ENCODE data around the gene OLIG1. TPM values are rescaled to one million over a fixed set of nuclear protein-coding genes. Genes with fewer than 3 reads are reported as not detected.

Gene OLIG1
- total and polyA plus RNA-seq, 2 of the 4 experiments (the other 2 are of a cell fraction), result not detected

- Histone ChIP-seq H2BK5ac (ENCODE audit: low read depth, low read length, poor library complexity, severe bottlenecking) (no peak overlapping the region), H2BK20ac (ENCODE audit: low read depth, low read length) (no peak overlapping the region), H4K20me1 (ENCODE audit: insufficient read depth, low read length) (no peaks in the 10 kb centered on the region), H3K4me3 (ENCODE audit: insufficient read depth, low read depth, low read length) (no peak overlapping the region), H3K4ac (ENCODE audit: low read depth, low read length) (no peak overlapping the region), H3K9ac (ENCODE audit: low read depth, low read length) (no peak overlapping the region), H4K5ac (ENCODE audit: low read depth, low read length) (no peak overlapping the region), H3K4me2 (ENCODE audit: low read depth, low read length) (no peak overlapping the region), H2AK9ac (replicated peaks; ENCODE audit: low read depth, low read length, poor library complexity) (no peak overlapping the region), H2AFZ (replicated peaks; ENCODE audit: low read length, poor library complexity) (no peak overlapping the region), H3K18ac (ENCODE audit: low read depth, low read length) (no peak overlapping the region), H2BK15ac (ENCODE audit: low read depth, low read length) (no peak overlapping the region), H4K8ac (ENCODE audit: low read depth in 2 of 2, low read length in 2 of 2) (no peak overlapping the region), H3K9me1 (ENCODE audit: insufficient read depth, low read length) (no peaks in the 10 kb centered on the region), H2BK120ac (ENCODE audit: low read depth, low read length) (no peak overlapping the region), H3K9me3 (ENCODE audit: control insufficient read depth, insufficient read depth, low read length) (no peaks in the 10 kb centered on the region), H3K36me3 (ENCODE audit: control insufficient read depth, insufficient read depth, low read length) (no peaks in the 10 kb centered on the region), H3K4me1 (ENCODE audit: control insufficient read depth, insufficient read depth, low read length) (no peaks in the 10 kb centered on the region), H3K79me1 (ENCODE audit: low read depth in 1 of 2, low read length in 2 of 2) (no peaks in the 10 kb centered on the region), H4K91ac (ENCODE audit: insufficient read depth, low read depth, low read length) (no peak overlapping the region), H3K23ac (ENCODE audit: low read depth, low read length) (no peak overlapping the region), H3K14ac (replicated peaks; ENCODE audit: low read depth, low read length) (no peak overlapping the region), H2AK5ac (ENCODE audit: low read depth, low read length) (no peak overlapping the region), H3K56ac (ENCODE audit: extremely low read depth, insufficient read depth, low read length) (no peak overlapping the region), H3K27me3 (ENCODE audit: control insufficient read depth, insufficient read depth, low read length) (peaks cover 67% of the 10 kb centered on the region), H3K27ac (ENCODE audit: insufficient read depth, low read length) (no peak overlapping the region)
- 75% methylated on average over 2 of the region's 9 CpGs; no CpG with 5 or more reads in 1 of the 2 experiments for WGBS, 2 experiments (ENCODE audit: extremely low coverage in 2 of 2, insufficient read length in 1 of 2)
- POLR2A ChIA-PET (ENCODE audit: unreplicated experiment), result no interaction called here
- dilution Hi-C loops (cut with HindIII; ENCODE audit: low sequenced_read_pairs, unreplicated experiment) (no loop called here), intact Hi-C loops (cut with micrococcal nuclease) (no loop called here), in situ Hi-C loops (cut with MboI; ENCODE audit: low sequenced_read_pairs) (no loop called here)
- ATAC-seq (ENCODE audit: low read depth) (no peak), DNase-seq (no peak)
- no peak for TF ChIP-seq FOS (IDR thresholded peaks at IDR 0.05; ENCODE audit: low read depth, low read length)
- no peak for TF ChIP-seq SMC3 (IDR thresholded peaks at IDR 0.05; ENCODE audit: low read depth, low read length)
- TF ChIP-seq USF2 (IDR thresholded peaks at IDR 0.05; ENCODE audit: low read depth, low read length), result no peak
- no peak for TF ChIP-seq POLR2A (IDR thresholded peaks at IDR 0.05; ENCODE audit: low read depth, low read length)
- no peak for TF ChIP-seq RFX5 (IDR thresholded peaks at IDR 0.05; ENCODE audit: low read depth, low read length)
- no peak for TF ChIP-seq MXI1 (IDR thresholded peaks at IDR 0.05; ENCODE audit: borderline replicate concordance, low read depth, low read length)
- TF ChIP-seq, protein P1, sequence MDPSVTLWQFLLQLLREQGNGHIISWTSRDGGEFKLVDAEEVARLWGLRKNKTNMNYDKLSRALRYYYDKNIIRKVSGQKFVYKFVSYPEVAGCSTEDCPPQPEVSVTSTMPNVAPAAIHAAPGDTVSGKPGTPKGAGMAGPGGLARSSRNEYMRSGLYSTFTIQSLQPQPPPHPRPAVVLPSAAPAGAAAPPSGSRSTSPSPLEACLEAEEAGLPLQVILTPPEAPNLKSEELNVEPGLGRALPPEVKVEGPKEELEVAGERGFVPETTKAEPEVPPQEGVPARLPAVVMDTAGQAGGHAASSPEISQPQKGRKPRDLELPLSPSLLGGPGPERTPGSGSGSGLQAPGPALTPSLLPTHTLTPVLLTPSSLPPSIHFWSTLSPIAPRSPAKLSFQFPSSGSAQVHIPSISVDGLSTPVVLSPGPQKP (IDR thresholded peaks at IDR 0.05; ENCODE audit: borderline replicate concordance, low read depth, low read length), result no peak
- TF ChIP-seq MAFK (IDR thresholded peaks at IDR 0.05; ENCODE audit: low read depth, low read length), result no peak
- no peak for TF ChIP-seq MAZ (IDR thresholded peaks at IDR 0.05; ENCODE audit: borderline replicate concordance, low read depth, low read length)
- no peak for TF ChIP-seq BHLHE40 (IDR thresholded peaks at IDR 0.05; ENCODE audit: low read depth, low read length)
- TF ChIP-seq NFE2L2 (IDR thresholded peaks at IDR 0.05; ENCODE audit: low read depth, low read length), result no peak
- no peak for TF ChIP-seq CTCF (conservative IDR thresholded peaks at IDR 0.05; ENCODE audit: low read depth, low read length)
- no peak for TF ChIP-seq CHD1 (IDR thresholded peaks at IDR 0.05; ENCODE audit: low read depth, low read length)
- no peak for TF ChIP-seq RCOR1 (IDR thresholded peaks at IDR 0.05; ENCODE audit: insufficient replicate concordance, low read length)
- no peak for TF ChIP-seq CEBPB (IDR thresholded peaks at IDR 0.05; ENCODE audit: low read depth, low read length)
- TF ChIP-seq RAD21 (IDR thresholded peaks at IDR 0.05; ENCODE audit: low read length), result no peak
- no TSS peak for BruUV-seq (replicated peaks)
- CTCF ChIA-PET, result no interaction called here
These were observed 40.4 kb downstream of the OLIG1 start for GRCh38 chr21:33110340-33110715.
